Trophoblast cell (in vitro differentiated cells and primary cell): ENCODE measurements around the gene USP20.

Experiments used
- DNase-seq, 2 donors: peaks; one replicate each; pipeline ENCODE4 v3.0.0-alpha.2; 2016
- H2AFZ ChIP-seq: 2 replicates; pipeline ENCODE4 v1.6.1; 2013; ENCODE audit warnings: low read length, moderate library complexity, mild to moderate bottlenecking; ENCODE audit not compliant: insufficient read depth, poor library complexity
- H2AK5ac ChIP-seq: 2 replicates; pipeline ENCODE4 v1.6.1; 2013; ENCODE audit warnings: mild to moderate bottlenecking, low read length
- H2BK120ac ChIP-seq: 2 replicates; pipeline ENCODE4 v1.6.1; 2013; ENCODE audit warnings: low read length, mild to moderate bottlenecking, moderate library complexity; ENCODE audit not compliant: insufficient read depth, poor library complexity
- H2BK12ac ChIP-seq: 2 replicates; pipeline ENCODE4 v1.6.1; 2013; ENCODE audit warnings: mild to moderate bottlenecking, low read length, moderate library complexity
- H2BK5ac ChIP-seq: 2 replicates; pipeline ENCODE4 v1.6.1; 2013; ENCODE audit warnings: low read length, low read depth, moderate library complexity, mild to moderate bottlenecking; ENCODE audit not compliant: poor library complexity
- H3K14ac ChIP-seq: 2 replicates; pipeline ENCODE4 v1.6.1; 2013; ENCODE audit warnings: mild to moderate bottlenecking, low read length
- H3K18ac ChIP-seq: 2 replicates; pipeline ENCODE4 v1.6.1; 2013; ENCODE audit warnings: mild to moderate bottlenecking, low read length
- H3K23ac ChIP-seq: 2 replicates; pipeline ENCODE4 v1.6.1; 2013; ENCODE audit warnings: low read length
- H3K27ac ChIP-seq: 2 replicates; pipeline ENCODE4 v1.5.1; 2013; ENCODE audit warnings: low read depth, mild to moderate bottlenecking, inconsistent platforms, low read length, moderate library complexity
- H3K27me3 ChIP-seq: 2 replicates; pipeline ENCODE4 v1.6.1; 2013; ENCODE audit warnings: inconsistent platforms, mild to moderate bottlenecking, low read length, moderate library complexity; ENCODE audit not compliant: insufficient read depth
- H3K36me3 ChIP-seq, 2 experiments: 1 replicate in 1 of 2; 2 replicates in 1 of 2; pipeline ENCODE4 v1.6.1; 2013; ENCODE audit warnings: low read length in 2 of 2, mild to moderate bottlenecking in 2 of 2, moderate library complexity in 1 of 2; ENCODE audit not compliant: insufficient read depth in 2 of 2, control insufficient read depth in 1 of 2
- H3K4ac ChIP-seq: 2 replicates; pipeline ENCODE4 v1.6.1; 2013; ENCODE audit warnings: low read depth, mild to moderate bottlenecking, low read length, moderate library complexity
- H3K4me1 ChIP-seq, 2 experiments: 1 replicate in 1 of 2; 2 replicates in 1 of 2; pipeline ENCODE4 v1.6.1; 2013; ENCODE audit warnings: low read length in 2 of 2, mild to moderate bottlenecking in 2 of 2, moderate library complexity in 1 of 2; ENCODE audit not compliant: insufficient read depth in 2 of 2, control insufficient read depth in 1 of 2
- H3K4me2 ChIP-seq: 2 replicates; pipeline ENCODE4 v1.6.1; 2013; ENCODE audit warnings: inconsistent platforms, mild to moderate bottlenecking, low read length, moderate library complexity
- H3K4me3 ChIP-seq: 2 replicates; pipeline ENCODE4 v1.5.1; 2013; ENCODE audit warnings: mild to moderate bottlenecking, low read depth, low read length, inconsistent platforms
- H3K79me1 ChIP-seq: one replicate; pipeline ENCODE4 v1.6.1; 2013; ENCODE audit warnings: low read length
- H3K79me2 ChIP-seq: 2 replicates; pipeline ENCODE4 v1.6.1; 2013; ENCODE audit warnings: low read length, mild to moderate bottlenecking; ENCODE audit not compliant: control insufficient read depth, insufficient read depth, poor library complexity
- H3K9ac ChIP-seq: 2 replicates; pipeline ENCODE4 v1.6.1; 2013; ENCODE audit warnings: mild to moderate bottlenecking, low read length
- H3K9me3 ChIP-seq: 2 replicates; pipeline ENCODE4 v1.6.1; 2013; ENCODE audit warnings: low read depth, mild to moderate bottlenecking, control low read depth, inconsistent platforms, low read length; ENCODE audit not compliant: insufficient read depth
- H4K12ac ChIP-seq: 2 replicates; pipeline ENCODE4 v1.6.1; 2013; ENCODE audit warnings: low read depth, mild to moderate bottlenecking, low read length, moderate library complexity
- H4K8ac ChIP-seq: 2 replicates; pipeline ENCODE4 v1.6.1; 2013; ENCODE audit warnings: low read depth, mild to moderate bottlenecking, low read length, moderate library complexity
- H4K91ac ChIP-seq: one replicate; pipeline ENCODE4 v1.6.1; 2013; ENCODE audit warnings: low read depth, mild to moderate bottlenecking, low read length, moderate library complexity
- WGBS: extraction: QIAGEN DNeasy Blood & Tissue Kit; methylation state at CpG from one replicate; pipeline ENCODE4 v1.1.7; 2013; ENCODE audit warnings: missing lambda C conversion rate; ENCODE audit not compliant: insufficient read length, insufficient coverage; ENCODE audit errors: extremely low coverage; 5-methylcytosine and 5-hydroxymethylcytosine counted together

Gene USP20

DNA sequence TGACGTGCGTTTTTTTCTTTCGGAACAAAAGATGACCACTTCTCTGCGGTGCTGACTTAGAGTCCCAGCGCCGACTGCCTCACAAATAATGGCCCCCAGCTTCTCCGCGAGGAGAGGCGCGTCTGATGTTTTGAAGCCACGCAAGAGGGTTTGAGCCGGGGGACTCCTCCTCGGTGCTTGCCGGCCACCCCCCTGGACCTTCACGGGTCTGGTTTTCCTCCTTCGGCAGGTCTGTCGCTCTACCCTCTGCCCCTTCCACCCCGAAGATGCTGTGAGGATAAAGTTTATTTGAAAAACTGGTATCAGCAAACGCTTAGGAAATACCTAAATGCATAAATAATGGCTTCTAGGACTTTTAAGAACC is 584 bp downstream of the USP20 start:
- H3K18ac ChIP-seq: peak overlapping the region; percentile 59
- no peak for DNase-seq
- H4K12ac ChIP-seq: no peak overlapping the region
- no peaks in the 10 kb centered on the region for H3K9me3 ChIP-seq
- H3K27ac ChIP-seq: no peak overlapping the region
- H2BK12ac ChIP-seq: no peak overlapping the region
- H3K27me3 ChIP-seq: no peaks in the 10 kb centered on the region
- H3K4ac ChIP-seq: peak overlapping the region; percentile 3
- H2BK5ac ChIP-seq: peak overlapping the region; percentile 65
- peak overlapping the region; percentile 76 for H3K9ac ChIP-seq
- H3K4me3 ChIP-seq: peak overlapping the region; percentile 79
- no CpG with 5 or more reads among the region's 19 CpGs for WGBS
- H3K23ac ChIP-seq: no peak overlapping the region
- peaks cover 7 to 10% of the 10 kb centered on the region in 2 experiments for H3K4me1 ChIP-seq
- no peak overlapping the region for H2AK5ac ChIP-seq
- peak overlapping the region; percentile 80 for H4K91ac ChIP-seq
- peaks cover 4% of the 10 kb centered on the region for H3K79me2 ChIP-seq
- peak overlapping the region; percentile 94 for H3K4me2 ChIP-seq
- peak overlapping the region; percentile 12 for H3K14ac ChIP-seq
- H3K79me1 ChIP-seq: peaks cover 9% of the 10 kb centered on the region
- H4K8ac ChIP-seq: peak overlapping the region; percentile 80
- H2BK120ac ChIP-seq: no peak overlapping the region
- peak overlapping the region; percentile 57 for H2AFZ ChIP-seq
- H3K36me3 ChIP-seq: peaks cover 11 to 12% of the 10 kb centered on the region in 2 experiments

DNA sequence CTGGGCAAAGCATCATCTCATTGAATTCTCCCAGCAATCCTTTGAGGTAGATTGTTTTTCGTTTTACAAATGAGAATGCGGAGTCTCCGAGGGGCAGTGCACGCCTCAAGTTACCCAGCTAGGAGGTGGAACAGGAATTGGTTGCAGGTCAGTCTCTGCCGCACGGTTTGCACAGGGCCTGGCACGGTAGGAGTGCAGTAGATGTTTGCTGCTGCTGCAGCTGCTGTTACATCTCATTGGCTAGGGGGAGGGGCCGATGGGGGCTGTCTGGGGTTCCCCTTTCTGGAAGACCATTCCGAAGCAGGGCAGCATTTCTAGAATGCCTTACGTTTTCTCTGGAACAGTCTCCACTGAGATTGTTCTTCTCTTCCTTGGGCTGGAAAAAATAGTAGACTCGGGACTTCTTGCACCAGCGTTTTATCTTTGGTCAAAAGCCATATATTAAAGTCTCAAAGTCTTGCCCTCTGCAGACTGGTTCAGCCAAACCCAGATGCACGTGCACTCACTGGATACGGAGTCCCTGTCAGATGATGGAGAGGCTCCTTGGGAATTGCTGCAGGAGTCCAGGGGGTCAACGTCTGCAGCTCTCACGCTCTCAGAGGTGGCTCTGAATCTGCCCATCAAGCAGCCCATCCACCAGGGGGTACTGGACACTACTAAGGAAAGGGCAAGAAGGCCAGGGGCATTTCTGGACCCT is 1.2 kb downstream of the USP20 start:
- Histone ChIP-seq H3K36me3 (peaks cover 7 to 9% of the 10 kb centered on the region in 2 experiments), H3K9me3 (no peaks in the 10 kb centered on the region), H2BK5ac (no peak overlapping the region), H3K14ac (no peak overlapping the region), H2AFZ (no peak overlapping the region), H3K79me1 (peaks cover 9% of the 10 kb centered on the region), H2BK12ac (no peak overlapping the region), H3K27ac (no peak overlapping the region), H3K27me3 (no peaks in the 10 kb centered on the region), H3K9ac (no peak overlapping the region), H4K12ac (no peak overlapping the region), H4K8ac (no peak overlapping the region), H3K79me2 (peaks cover 4% of the 10 kb centered on the region), H2BK120ac (no peak overlapping the region), H3K4me2 (peak overlapping the region; percentile 94), H2AK5ac (no peak overlapping the region), H3K4ac (no peak overlapping the region), H3K23ac (no peak overlapping the region), H4K91ac (no peak overlapping the region), H3K18ac (no peak overlapping the region), H3K4me3 (no peak overlapping the region), H3K4me1 (peaks cover 7 to 10% of the 10 kb centered on the region in 2 experiments)
- WGBS: no CpG with 5 or more reads among the region's 16 CpGs
- DNase-seq: no peak

DNA sequence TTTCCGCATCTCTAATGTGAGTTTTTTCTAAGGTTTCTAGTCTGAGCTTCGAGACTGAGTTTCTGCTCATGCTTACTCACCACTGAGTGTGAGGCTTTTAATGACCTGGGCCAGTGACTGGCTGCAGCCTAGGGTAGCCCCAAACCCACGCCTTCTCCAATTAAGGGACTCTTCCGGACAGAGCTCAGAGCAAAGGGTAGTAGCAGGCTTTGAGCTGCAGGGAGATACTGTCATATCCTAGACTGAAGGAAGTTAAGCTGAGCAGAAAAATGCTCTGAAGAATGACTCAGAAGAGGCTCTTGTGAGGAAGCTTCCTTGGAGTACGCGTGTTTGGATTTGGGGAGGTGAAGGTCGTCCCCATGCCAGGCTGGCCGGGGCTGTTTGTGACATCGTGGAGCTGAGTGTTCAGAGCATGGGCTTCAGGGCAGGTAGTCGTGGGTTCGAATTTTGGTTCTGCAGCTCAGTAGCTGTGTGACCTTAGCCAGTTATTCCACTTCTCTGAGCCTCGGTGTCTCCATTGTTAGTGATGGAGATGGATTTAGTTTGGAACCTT is 3.5 kb downstream of the USP20 start:
- Histone ChIP-seq H3K4ac (no peak overlapping the region), H3K36me3 (no peaks in the 10 kb centered on the region), H3K4me2 (no peak overlapping the region), H3K27ac (no peak overlapping the region), H4K91ac (no peak overlapping the region), H3K14ac (no peak overlapping the region), H3K27me3 (no peaks in the 10 kb centered on the region), H2BK5ac (no peak overlapping the region), H2AFZ (no peak overlapping the region), H3K23ac (no peak overlapping the region), H4K12ac (no peak overlapping the region), H3K79me1 (peaks cover 9% of the 10 kb centered on the region), H3K9me3 (no peaks in the 10 kb centered on the region), H2BK12ac (no peak overlapping the region), H3K18ac (no peak overlapping the region), H4K8ac (no peak overlapping the region), H3K4me3 (no peak overlapping the region), H2BK120ac (no peak overlapping the region), H3K9ac (no peak overlapping the region), H2AK5ac (no peak overlapping the region), H3K4me1 (peaks cover 7 to 10% of the 10 kb centered on the region in 2 experiments), H3K79me2 (peaks cover 4% of the 10 kb centered on the region)
- WGBS: no CpG with 5 or more reads among the region's 12 CpGs
- no peak for DNase-seq

DNA sequence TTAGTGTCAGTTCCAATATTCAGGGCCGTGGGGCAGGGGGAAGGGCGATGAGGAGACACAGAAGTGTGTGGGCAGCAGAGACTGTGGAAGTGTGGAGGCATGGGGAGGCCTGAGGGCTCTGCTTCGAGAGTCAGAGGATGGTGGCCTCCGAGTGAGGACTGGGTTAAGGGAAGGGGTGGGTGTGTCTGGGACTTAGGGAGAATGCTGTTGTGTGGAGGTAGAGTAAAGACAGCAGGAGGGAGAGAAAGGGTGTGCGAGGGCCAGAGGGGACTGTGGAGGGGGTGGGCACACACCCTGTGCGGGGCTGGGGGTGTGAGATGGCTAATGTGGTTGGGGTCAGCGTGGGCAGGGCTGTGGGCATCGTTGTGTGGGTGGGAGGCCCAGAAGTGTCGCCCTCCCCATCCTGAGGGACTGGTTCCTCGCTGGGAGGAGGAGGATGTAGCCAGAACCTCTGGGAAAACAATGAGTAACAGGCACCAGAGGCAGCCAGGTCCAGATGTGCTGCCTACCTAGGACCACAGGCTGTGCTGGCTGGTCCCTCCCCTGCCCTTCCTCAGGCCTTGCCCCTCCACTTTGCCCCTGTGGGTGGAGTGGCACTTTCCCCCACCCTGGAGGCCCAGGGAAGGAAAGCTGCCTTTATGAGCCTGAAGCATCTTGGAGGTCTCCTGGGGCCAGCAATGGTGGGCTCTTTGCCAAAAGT is 4.2 kb downstream of the USP20 start:
- H3K79me2 ChIP-seq: peaks cover 4% of the 10 kb centered on the region
- H3K9ac ChIP-seq: no peak overlapping the region
- H2BK12ac ChIP-seq: no peak overlapping the region
- H3K4ac ChIP-seq: no peak overlapping the region
- H3K14ac ChIP-seq: no peak overlapping the region
- H4K8ac ChIP-seq: no peak overlapping the region
- H2AK5ac ChIP-seq: no peak overlapping the region
- H3K4me1 ChIP-seq: peaks cover 4 to 8% of the 10 kb centered on the region in 2 experiments
- H4K12ac ChIP-seq: no peak overlapping the region
- H4K91ac ChIP-seq: no peak overlapping the region
- no CpG with 5 or more reads among the region's 10 CpGs for WGBS
- H3K4me2 ChIP-seq: no peak overlapping the region
- peaks cover 9% of the 10 kb centered on the region for H3K79me1 ChIP-seq
- H3K27ac ChIP-seq: no peak overlapping the region
- DNase-seq: no peak
- H2BK5ac ChIP-seq: no peak overlapping the region
- peak overlapping the region; percentile 10 for H3K4me3 ChIP-seq
- no peaks in the 10 kb centered on the region for H3K9me3 ChIP-seq
- H2BK120ac ChIP-seq: no peak overlapping the region
- no peak overlapping the region for H3K18ac ChIP-seq
- no peak overlapping the region for H3K23ac ChIP-seq
- H3K27me3 ChIP-seq: no peaks in the 10 kb centered on the region
- H2AFZ ChIP-seq: no peak overlapping the region
- no peaks in the 10 kb centered on the region for H3K36me3 ChIP-seq
